GM21723 (cell line): ENCODE measurements around the gene GJB3.
"Not testable (repeated sequence)": the region's sequence is repeated elsewhere in the genome, so short reads cannot be mapped to it uniquely, and the experiment has no call there.

Experiments
- ATAC-seq: cut with Tn5 transposase; IDR thresholded peaks from one replicate; pipeline ENCODE4 v1.9.1; 2021; ENCODE audit warnings: mild to moderate bottlenecking, moderate library complexity; ENCODE audit not compliant: unreplicated experiment

GJB3 gene

GRCh38 chr1:34759503-34760357, 21.3 kb upstream of the GJB3 start, which contains the start of gene GJB4:
Gene GJB4, plus strand, starts transcription at chr1:34759740. Its CDS starts 1,515 bp downstream, at chr1:34761255.
- ATAC-seq, result no peak

GRCh38 chr1:34761176-34761761, 19.7 kb upstream of the GJB3 start:
- no peak for ATAC-seq

- ATAC-seq, result no peak
Observed at GRCh38 chr1:34761776-34762307, 19.2 kb upstream of the GJB3 start.

GRCh38 chr1:34762474-34763141, 18.4 kb upstream of the GJB3 start:
- ATAC-seq, result no peak

GRCh38 chr1:34763142-34763781, 17.8 kb upstream of the GJB3 start:
- ATAC-seq, result no peak

GRCh38 chr1:34768856-34769255, 12.2 kb upstream of the GJB3 start:
- no peak for ATAC-seq

- no peak for ATAC-seq
Observed at GRCh38 chr1:34770891-34771504, 10.0 kb upstream of the GJB3 start.

- no peak for ATAC-seq
Observed at GRCh38 chr1:34771573-34772371, 9.2 kb upstream of the GJB3 start.

GRCh38 chr1:34773114-34773513, 7.9 kb upstream of the GJB3 start:
- ATAC-seq, result not testable (repeated sequence)

- ATAC-seq, result no peak
Observed at GRCh38 chr1:34774957-34775356, 6.1 kb upstream of the GJB3 start.

- ATAC-seq, result no peak
Observed at GRCh38 chr1:34776911-34777310, 4.1 kb upstream of the GJB3 start.

- no peak for ATAC-seq
Observed at GRCh38 chr1:34777519-34778321, 3.3 kb upstream of the GJB3 start.

GRCh38 chr1:34778381-34778780, 2.6 kb upstream of the GJB3 start:
- no peak for ATAC-seq

- ATAC-seq, result no peak
Observed at GRCh38 chr1:34779005-34779404, 2.0 kb upstream of the GJB3 start.

GRCh38 chr1:34779526-34779925, 1.5 kb upstream of the GJB3 start:
- ATAC-seq, result no peak

- ATAC-seq, result no peak
Observed at GRCh38 chr1:34779962-34780361, 1.1 kb upstream of the GJB3 start.

- no peak for ATAC-seq
Observed at GRCh38 chr1:34780528-34780927, 486 bp upstream of the GJB3 start.

GRCh38 chr1:34781844-34782391, 904 bp downstream of the GJB3 start:
- no peak for ATAC-seq

- ATAC-seq, result no peak
Observed at GRCh38 chr1:34784751-34785221, 3.8 kb downstream of the GJB3 start.
